ENCODE measurements around the gene NUP37. TPM values are rescaled to one million over a fixed set of nuclear protein-coding genes. Genes with fewer than 3 reads are reported as not detected.
"Not testable (repeated sequence)": the region's sequence is repeated elsewhere in the genome, so short reads cannot be mapped to it uniquely, and the experiment has no call there.

The NUP37 gene
- total and polyA plus RNA-seq, 7 experiments from 2014 or later = 11.9 to 47.5 (median 20.7) TPM

GRCh38 chr12:102096855-102097254 is 23.1 kb downstream of the NUP37 start:
- Histone ChIP-seq H3K9me3 (ENCODE audit: control insufficient read depth in 2 of 3, low read length in 3 of 3) (no peaks in the 10 kb centered on the region), H3K27ac (ENCODE audit: low read depth, low read length) (no peak overlapping the region), H3K36me3 (ENCODE audit: control insufficient read depth in 2 of 3, insufficient read depth in 3 of 3, low read length in 3 of 3) (peaks cover 0 to 8% (median 0%) of the 10 kb centered on the region in 3 experiments), H3K4me3 (ENCODE audit: low read length) (no peak overlapping the region), H3K4me1 (ENCODE audit: control insufficient read depth in 2 of 2, insufficient read depth in 2 of 2, low read length in 2 of 2) (no peaks in the 10 kb centered on the region), H3K27me3 (ENCODE audit: control insufficient read depth in 2 of 2, insufficient read depth in 2 of 2, low read length in 2 of 2) (no peaks in the 10 kb centered on the region)
- POLR2A ChIA-PET = no interaction called here
- Mint-ChIP-seq H3K4me3 (no peak overlapping the region), H3K36me3 (peaks cover 0 to 31% (median 19%) of the 10 kb centered on the region in 5 donors), H3K27ac (no peak overlapping the region), H3K4me1 (peaks cover 0 to 5% (median 3%) of the 10 kb centered on the region in 7 donors), H3K27me3 (no peaks in the 10 kb centered on the region), H3K9me3 (no peaks in the 10 kb centered on the region)
- DNase-seq (no peak), ATAC-seq (no peak)
- intact Hi-C loops (cut with micrococcal nuclease) = loop anchor here in 1 of 2 donors (10.0 kb wide), 1 partner anchor 162 kb away; no protein-coding TSS in a partner anchor
- CTCF ChIA-PET = no interaction called here

GRCh38 chr12:102095677-102096263 is 24.1 kb downstream of the NUP37 start:
- ATAC-seq (peak; percentile 56), DNase-seq (no peak)
- CTCF ChIA-PET = interaction anchor here (0.7 kb wide), 1 partner anchor 479 kb away, joined by 3 read pairs; no protein-coding TSS in a partner anchor
- no peak overlapping the region for H3K4me3 Mint-ChIP-seq
- no peak overlapping the region for H3K27ac ChIP-seq (ENCODE audit: low read depth, low read length)
- no peaks in the 10 kb centered on the region for H3K27me3 ChIP-seq (ENCODE audit: control insufficient read depth in 2 of 2, insufficient read depth in 2 of 2, low read length in 2 of 2)
- H3K27ac Mint-ChIP-seq = no peak overlapping the region
- no peaks in the 10 kb centered on the region for H3K4me1 ChIP-seq (ENCODE audit: control insufficient read depth in 2 of 2, insufficient read depth in 2 of 2, low read length in 2 of 2)
- peaks cover 0 to 8% (median 0%) of the 10 kb centered on the region in 3 experiments for H3K36me3 ChIP-seq (ENCODE audit: control insufficient read depth in 2 of 3, insufficient read depth in 3 of 3, low read length in 3 of 3)
- H3K9me3 ChIP-seq (ENCODE audit: control insufficient read depth in 2 of 3, low read length in 3 of 3) = no peaks in the 10 kb centered on the region
- H3K4me1 Mint-ChIP-seq = peaks cover 0 to 5% (median 3%) of the 10 kb centered on the region in 7 donors
- POLR2A ChIA-PET = no interaction called here
- H3K9me3 Mint-ChIP-seq = no peaks in the 10 kb centered on the region
- H3K4me3 ChIP-seq (ENCODE audit: low read length) = no peak overlapping the region
- peaks cover 0 to 37% (median 17%) of the 10 kb centered on the region in 5 donors for H3K36me3 Mint-ChIP-seq
- no peaks in the 10 kb centered on the region for H3K27me3 Mint-ChIP-seq
- intact Hi-C loops (cut with micrococcal nuclease) = loop anchor here (1.0 to 10.0 kb wide), 5 partner anchors 161 to 1453 kb away; no protein-coding TSS in a partner anchor

- CTCF ChIA-PET = no interaction called here
- no peaks in the 10 kb centered on the region for H3K27me3 Mint-ChIP-seq
- intact Hi-C loops (cut with micrococcal nuclease) = loop anchor here in 1 of 2 donors (10.0 kb wide), 1 partner anchor 159 kb away; no protein-coding TSS in a partner anchor
Measured at GRCh38 chr12:102093319-102093718, 26.6 kb downstream of the NUP37 start.

GRCh38 chr12:102089228-102089835 is 30.6 kb downstream of the NUP37 start:
- CTCF ChIA-PET; DNase-seq; H3K4me3 ChIP-seq (ENCODE audit: low read length); H3K9me3 Mint-ChIP-seq; H3K4me1 ChIP-seq (ENCODE audit: control insufficient read depth in 2 of 2, insufficient read depth in 2 of 2, low read length in 2 of 2); H3K4me1 Mint-ChIP-seq; H3K27me3 Mint-ChIP-seq; H3K9me3 ChIP-seq (ENCODE audit: control insufficient read depth in 2 of 3, low read length in 3 of 3); POLR2A ChIA-PET; intact Hi-C loops (cut with micrococcal nuclease); H3K27me3 ChIP-seq (ENCODE audit: control insufficient read depth in 2 of 2, insufficient read depth in 2 of 2, low read length in 2 of 2); H3K27ac ChIP-seq (ENCODE audit: low read depth, low read length); H3K4me3 Mint-ChIP-seq; H3K27ac Mint-ChIP-seq; ATAC-seq: not testable (repeated sequence)
- H3K36me3 Mint-ChIP-seq = peaks cover 7 to 40% (median 19%) of the 10 kb centered on the region in 5 donors
- peaks cover 0 to 19% (median 0%) of the 10 kb centered on the region in 3 experiments for H3K36me3 ChIP-seq (ENCODE audit: control insufficient read depth in 2 of 3, insufficient read depth in 3 of 3, low read length in 3 of 3)

More at GRCh38 chr12:102093319-102093718, 26.6 kb downstream of the NUP37 start:
- no peaks in the 10 kb centered on the region for H3K4me1 ChIP-seq (ENCODE audit: control insufficient read depth in 2 of 2, insufficient read depth in 2 of 2, low read length in 2 of 2)
- ATAC-seq = no peak
- DNase-seq = no peak
- H3K4me3 ChIP-seq (ENCODE audit: low read length) = no peak overlapping the region
- H3K36me3 ChIP-seq (ENCODE audit: control insufficient read depth in 2 of 3, insufficient read depth in 3 of 3, low read length in 3 of 3) = peaks cover 0 to 11% (median 0%) of the 10 kb centered on the region in 3 experiments
- POLR2A ChIA-PET = no interaction called here
- Mint-ChIP-seq H3K9me3 (no peaks in the 10 kb centered on the region), H3K4me3 (no peak overlapping the region), H3K4me1 (peaks cover 0 to 5% (median 3%) of the 10 kb centered on the region in 7 donors), H3K27ac (no peak overlapping the region), H3K36me3 (peaks cover 7 to 32% (median 17%) of the 10 kb centered on the region in 5 donors)
- no peak overlapping the region for H3K27ac ChIP-seq (ENCODE audit: low read depth, low read length)
- no peaks in the 10 kb centered on the region for H3K27me3 ChIP-seq (ENCODE audit: control insufficient read depth in 2 of 2, insufficient read depth in 2 of 2, low read length in 2 of 2)
- no peaks in the 10 kb centered on the region for H3K9me3 ChIP-seq (ENCODE audit: control insufficient read depth in 2 of 3, low read length in 3 of 3)

GRCh38 chr12:102080842-102081241 is 39.1 kb downstream of the NUP37 start:
- H3K27me3 Mint-ChIP-seq = no peaks in the 10 kb centered on the region
- H3K36me3 ChIP-seq (ENCODE audit: control insufficient read depth in 2 of 3, insufficient read depth in 3 of 3, low read length in 3 of 3) = peaks cover 3 to 38% (median 4%) of the 10 kb centered on the region in 3 experiments
- intact Hi-C loops (cut with micrococcal nuclease) = no loop called here
- peak overlapping the region in 3 of 9 donors; percentile 3 to 46 (median 13) for H3K27ac Mint-ChIP-seq
- H3K4me3 Mint-ChIP-seq = no peak overlapping the region
- no peaks in the 10 kb centered on the region for H3K4me1 Mint-ChIP-seq
- ATAC-seq = no peak
- no peak overlapping the region for H3K27ac ChIP-seq (ENCODE audit: low read depth, low read length)
- H3K36me3 Mint-ChIP-seq = peaks cover 21 to 62% (median 48%) of the 10 kb centered on the region in 5 donors
- no peaks in the 10 kb centered on the region for H3K9me3 ChIP-seq (ENCODE audit: control insufficient read depth in 2 of 3, low read length in 3 of 3)
- no peak overlapping the region for H3K4me3 ChIP-seq (ENCODE audit: low read length)
- no peak for DNase-seq
- ChIA-PET CTCF (no interaction called here), POLR2A (no interaction called here)
- no peaks in the 10 kb centered on the region for H3K9me3 Mint-ChIP-seq
- no peaks in the 10 kb centered on the region for H3K27me3 ChIP-seq (ENCODE audit: control insufficient read depth in 2 of 2, insufficient read depth in 2 of 2, low read length in 2 of 2)
- H3K4me1 ChIP-seq (ENCODE audit: control insufficient read depth in 2 of 2, insufficient read depth in 2 of 2, low read length in 2 of 2) = no peaks in the 10 kb centered on the region

- H3K4me3 Mint-ChIP-seq; H3K27me3 ChIP-seq (ENCODE audit: control insufficient read depth in 2 of 2, insufficient read depth in 2 of 2, low read length in 2 of 2); H3K9me3 ChIP-seq (ENCODE audit: control insufficient read depth in 2 of 3, low read length in 3 of 3); H3K27me3 Mint-ChIP-seq; ATAC-seq; H3K27ac Mint-ChIP-seq; H3K27ac ChIP-seq (ENCODE audit: low read depth, low read length); CTCF ChIA-PET; H3K4me1 Mint-ChIP-seq; DNase-seq; intact Hi-C loops (cut with micrococcal nuclease); H3K4me3 ChIP-seq (ENCODE audit: low read length); H3K4me1 ChIP-seq (ENCODE audit: control insufficient read depth in 2 of 2, insufficient read depth in 2 of 2, low read length in 2 of 2); H3K9me3 Mint-ChIP-seq: not testable (repeated sequence)
- peaks cover 4 to 17% (median 15%) of the 10 kb centered on the region in 5 donors for H3K36me3 Mint-ChIP-seq
- POLR2A ChIA-PET = interaction anchor here (0.6 kb wide), 1 partner anchor 43 kb away, joined by 3 read pairs; no protein-coding TSS in a partner anchor
- H3K36me3 ChIP-seq (ENCODE audit: control insufficient read depth in 2 of 3, insufficient read depth in 3 of 3, low read length in 3 of 3) = peaks cover 0 to 19% (median 1%) of the 10 kb centered on the region in 3 experiments
Measured at GRCh38 chr12:102072092-102072491, 47.8 kb downstream of the NUP37 start.
